Mononuclear cell (primary cell): ENCODE measurements around the gene CCDC175. TPM values are rescaled to one million over a fixed set of nuclear protein-coding genes. Genes with fewer than 3 reads are reported as not detected.

Experiments
- H3K27me3 ChIP-seq: 2 replicates; pipeline ENCODE4 v1.6.0; 2011; ENCODE audit warnings: low read length, control low read depth; ENCODE audit not compliant: insufficient read depth
- H3K4me1 ChIP-seq: 2 replicates; pipeline ENCODE4 v1.5.1; 2011; ENCODE audit warnings: mild to moderate bottlenecking, low read length, control low read depth; ENCODE audit not compliant: insufficient read depth
- H3K4me3 ChIP-seq: 2 replicates; pipeline ENCODE4 v1.5.1; 2011; ENCODE audit warnings: mild to moderate bottlenecking, low read length, moderate library complexity
- H3K9me3 ChIP-seq: 2 replicates; pipeline ENCODE4 v1.5.1; 2011; ENCODE audit warnings: low read depth, mild to moderate bottlenecking, control low read depth, low read length
- total RNA-seq: library from RNA; depleted of rRNA; stranded (reverse); fragments of >200 nt; gene quantifications from one replicate; pipeline ENCODE4 v1.2.3, GENCODE V29; 2012

The CCDC175 gene
- total RNA-seq, 1 donor: 0.84 TPM

DNA sequence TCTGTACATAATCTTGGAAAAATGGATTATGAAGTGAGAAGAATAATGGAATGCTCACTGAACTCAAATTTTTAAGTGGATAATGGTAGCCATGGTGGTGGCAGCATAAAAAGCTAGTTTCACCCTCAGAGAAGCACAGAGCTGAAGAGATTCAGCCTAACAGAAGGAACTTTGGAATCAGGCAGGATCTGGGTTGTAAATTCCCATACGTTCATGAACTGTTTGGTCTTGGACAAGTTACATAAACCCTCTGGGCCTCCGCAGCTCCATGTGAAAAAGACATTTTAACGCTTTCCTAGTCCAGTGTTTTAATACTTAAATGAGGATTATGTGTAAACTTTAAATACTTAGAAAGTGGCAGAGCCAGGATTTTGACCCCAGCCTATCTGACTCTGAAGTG, 65.6 kb downstream of the CCDC175 start:
- H3K4me3 ChIP-seq: no peak overlapping the region
- H3K4me1 ChIP-seq: no peaks in the 10 kb centered on the region
- H3K9me3 ChIP-seq: no peaks in the 10 kb centered on the region
- H3K27me3 ChIP-seq: no peaks in the 10 kb centered on the region

DNA sequence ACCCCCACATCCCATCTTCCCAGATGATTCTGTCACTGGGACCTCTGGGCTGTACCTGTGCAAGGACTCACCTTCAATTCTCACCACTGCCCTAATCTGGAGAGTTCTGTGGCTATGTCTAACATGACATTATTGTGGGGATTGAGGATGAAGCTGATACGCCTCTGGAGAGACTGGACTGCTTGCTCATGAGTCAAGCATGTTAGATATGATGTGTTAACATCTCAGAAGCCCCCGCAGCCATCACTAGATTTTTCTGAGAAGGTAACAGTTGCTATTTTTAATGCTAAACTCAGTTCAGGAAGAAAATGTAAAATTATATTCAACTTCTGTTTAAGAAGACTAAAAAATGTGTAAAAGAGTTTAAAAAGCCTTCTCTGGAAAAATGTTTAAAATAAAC, 66.6 kb downstream of the CCDC175 start:
- no peak overlapping the region for H3K4me3 ChIP-seq
- H3K4me1 ChIP-seq: no peaks in the 10 kb centered on the region
- no peaks in the 10 kb centered on the region for H3K27me3 ChIP-seq
- H3K9me3 ChIP-seq: no peaks in the 10 kb centered on the region

DNA sequence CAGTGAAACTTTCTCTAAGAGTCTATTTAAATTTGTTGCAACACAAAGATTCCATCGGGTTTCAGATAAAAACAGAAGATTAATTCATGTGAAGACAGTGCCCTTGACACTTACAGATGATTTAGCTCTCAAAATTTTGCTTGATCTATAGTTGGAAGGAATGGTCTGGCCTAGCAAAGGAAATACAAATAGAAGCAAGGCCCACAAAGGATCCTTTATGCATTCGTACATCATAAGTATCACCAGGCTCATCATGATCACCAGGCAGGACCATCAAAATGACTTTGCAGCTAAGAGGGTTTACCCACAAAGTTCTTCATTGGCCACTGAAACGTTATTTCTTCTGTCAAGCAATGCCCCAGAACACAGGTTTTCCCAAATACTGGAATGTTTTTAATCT, 67.5 kb downstream of the CCDC175 start:
- H3K4me3 ChIP-seq: no peak overlapping the region
- no peaks in the 10 kb centered on the region for H3K27me3 ChIP-seq

DNA sequence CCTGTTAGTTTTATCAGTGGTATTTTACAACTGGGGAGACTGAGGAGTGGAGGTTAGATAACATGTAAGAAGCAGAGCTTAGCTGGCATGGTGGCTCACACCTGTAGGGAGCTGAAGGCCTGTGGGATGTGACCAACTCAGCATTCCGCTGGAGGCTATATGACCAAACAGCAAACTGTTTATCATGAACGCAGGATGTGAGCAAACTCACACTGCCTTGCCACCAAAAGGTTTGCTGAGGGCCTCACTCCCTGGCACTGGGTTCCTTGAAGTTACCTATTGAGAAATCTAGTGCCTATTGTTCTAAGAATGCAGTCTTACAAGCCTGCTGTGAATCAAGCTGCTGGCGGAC, 68.9 kb downstream of the CCDC175 start:
- Histone ChIP-seq H3K4me3 (no peak overlapping the region), H3K4me1 (no peaks in the 10 kb centered on the region), H3K9me3 (no peaks in the 10 kb centered on the region), H3K27me3 (no peaks in the 10 kb centered on the region)

More for the DNA sequence above, 67.5 kb downstream of the CCDC175 start:
- no peaks in the 10 kb centered on the region for H3K4me1 ChIP-seq
- no peaks in the 10 kb centered on the region for H3K9me3 ChIP-seq

DNA sequence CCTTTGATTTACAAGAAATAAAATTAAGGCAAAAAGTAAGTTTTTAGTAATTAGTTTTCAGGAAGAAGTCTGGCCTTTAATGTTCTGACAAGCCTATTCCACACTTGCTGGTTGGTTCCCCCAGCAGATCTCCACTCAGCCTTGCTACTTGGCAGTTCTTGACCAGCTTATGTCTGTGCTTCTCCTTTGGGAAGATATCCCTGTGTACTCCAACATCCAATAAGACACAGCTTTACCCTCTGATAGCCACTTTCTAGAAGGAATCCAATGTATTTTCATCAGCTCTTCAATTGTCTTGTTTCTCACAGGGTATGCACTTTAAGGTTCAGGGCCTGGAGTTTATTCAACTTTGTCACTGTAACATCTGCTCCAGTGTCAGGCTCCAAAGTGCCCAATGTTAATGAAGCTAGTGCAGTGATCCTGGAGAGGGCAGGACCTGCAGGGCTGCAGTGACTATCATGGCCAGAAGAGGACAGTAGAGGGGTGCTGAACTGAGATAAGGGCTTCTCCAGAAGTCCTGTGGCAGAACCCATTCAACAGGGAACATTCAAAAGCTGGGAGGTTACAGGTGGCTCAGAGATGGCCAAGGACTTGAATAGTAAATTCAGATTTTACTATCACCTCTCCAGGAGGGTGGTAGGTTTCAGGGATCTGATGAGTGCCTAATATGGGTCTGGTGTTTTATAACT, 69.4 kb downstream of the CCDC175 start:
- Histone ChIP-seq H3K4me1 (no peaks in the 10 kb centered on the region), H3K9me3 (no peaks in the 10 kb centered on the region), H3K27me3 (no peaks in the 10 kb centered on the region), H3K4me3 (no peak overlapping the region)

DNA sequence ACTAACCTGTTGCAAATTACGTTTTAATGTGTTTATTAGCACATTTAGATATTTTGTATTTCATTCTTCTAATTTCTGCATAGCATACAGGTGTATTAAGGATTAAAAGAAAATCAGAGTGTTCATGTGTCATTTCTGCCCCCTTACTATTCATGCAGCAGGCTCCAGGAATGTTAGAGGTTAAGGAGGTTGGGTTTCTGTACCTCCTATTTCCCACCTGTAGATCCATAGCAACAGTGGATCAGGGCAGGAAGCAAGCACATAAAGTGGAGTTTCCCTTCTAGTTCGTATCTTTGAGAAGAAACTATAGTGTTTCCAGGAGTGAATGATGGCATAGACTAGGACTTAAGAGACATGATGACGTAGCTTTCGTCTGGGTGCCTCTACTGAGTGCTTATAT, 73.4 kb downstream of the CCDC175 start:
- Histone ChIP-seq H3K9me3 (no peaks in the 10 kb centered on the region), H3K4me1 (no peaks in the 10 kb centered on the region), H3K27me3 (no peaks in the 10 kb centered on the region), H3K4me3 (no peak overlapping the region)

DNA sequence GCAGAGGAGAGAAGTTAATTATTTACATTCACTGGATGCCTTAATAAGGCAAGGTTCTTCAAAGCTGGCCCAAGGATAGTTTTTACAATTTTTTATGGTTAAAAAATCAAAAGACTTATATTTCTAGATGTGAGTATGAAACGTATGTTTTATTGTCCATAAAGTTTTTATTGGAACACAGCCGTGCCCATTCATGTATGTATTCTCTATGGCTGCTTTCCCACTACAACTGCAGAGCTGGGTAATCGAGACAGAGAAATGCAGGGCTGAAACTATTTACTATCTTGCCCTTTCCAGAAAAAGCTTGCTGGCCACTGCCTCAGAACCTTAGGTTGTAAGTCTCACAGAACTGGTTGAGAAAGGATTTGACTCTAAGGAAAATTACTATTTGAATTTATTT, 75.9 kb downstream of the CCDC175 start:
- Histone ChIP-seq H3K4me3 (no peak overlapping the region), H3K27me3 (no peaks in the 10 kb centered on the region), H3K4me1 (no peaks in the 10 kb centered on the region), H3K9me3 (no peaks in the 10 kb centered on the region)

DNA sequence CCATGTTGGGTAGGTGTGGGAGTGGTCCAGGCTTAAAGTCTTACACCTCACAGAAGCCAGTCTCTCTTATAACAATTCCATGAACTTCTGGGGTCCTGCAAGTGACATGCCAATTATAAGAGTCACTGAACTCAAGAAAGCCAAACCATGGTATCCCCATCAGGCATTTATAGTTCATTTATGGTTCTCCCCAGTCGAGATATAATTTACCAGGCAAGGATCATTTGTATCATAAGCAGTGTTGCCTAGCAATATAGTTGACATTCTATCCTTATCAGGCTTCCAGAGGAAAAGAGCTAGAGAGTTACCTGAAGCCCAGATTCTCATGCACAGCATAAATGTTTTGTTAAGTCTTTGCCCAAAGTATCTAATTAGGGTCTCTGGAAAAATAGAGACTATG, 84.2 kb downstream of the CCDC175 start:
- H3K4me3 ChIP-seq: no peak overlapping the region
- no peaks in the 10 kb centered on the region for H3K27me3 ChIP-seq

DNA sequence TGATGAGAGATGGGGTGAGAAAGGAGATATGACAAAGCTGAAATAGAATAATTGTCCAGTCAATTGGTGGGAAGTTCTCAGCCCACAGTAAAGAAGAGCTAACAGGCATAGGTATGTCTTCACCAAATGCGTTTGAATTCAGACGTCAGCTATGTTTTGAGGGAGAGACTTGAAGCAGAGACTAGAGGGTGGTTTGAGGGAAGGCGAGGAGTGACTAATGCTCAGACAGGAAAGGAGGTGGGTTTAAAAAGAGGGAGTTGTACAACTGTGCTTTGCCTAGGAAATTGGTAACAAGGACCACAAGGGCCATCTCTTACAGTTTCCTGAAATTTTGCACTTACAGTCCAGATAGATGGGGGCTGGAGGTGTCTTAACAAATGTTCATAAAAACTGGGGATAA, 85.9 kb downstream of the CCDC175 start:
- Histone ChIP-seq H3K4me1 (peaks cover 19% of the 10 kb centered on the region), H3K9me3 (no peaks in the 10 kb centered on the region), H3K27me3 (no peaks in the 10 kb centered on the region), H3K4me3 (no peak overlapping the region)

More for the DNA sequence above, 84.2 kb downstream of the CCDC175 start:
- no peaks in the 10 kb centered on the region for H3K9me3 ChIP-seq
- H3K4me1 ChIP-seq: peaks cover 8% of the 10 kb centered on the region

DNA sequence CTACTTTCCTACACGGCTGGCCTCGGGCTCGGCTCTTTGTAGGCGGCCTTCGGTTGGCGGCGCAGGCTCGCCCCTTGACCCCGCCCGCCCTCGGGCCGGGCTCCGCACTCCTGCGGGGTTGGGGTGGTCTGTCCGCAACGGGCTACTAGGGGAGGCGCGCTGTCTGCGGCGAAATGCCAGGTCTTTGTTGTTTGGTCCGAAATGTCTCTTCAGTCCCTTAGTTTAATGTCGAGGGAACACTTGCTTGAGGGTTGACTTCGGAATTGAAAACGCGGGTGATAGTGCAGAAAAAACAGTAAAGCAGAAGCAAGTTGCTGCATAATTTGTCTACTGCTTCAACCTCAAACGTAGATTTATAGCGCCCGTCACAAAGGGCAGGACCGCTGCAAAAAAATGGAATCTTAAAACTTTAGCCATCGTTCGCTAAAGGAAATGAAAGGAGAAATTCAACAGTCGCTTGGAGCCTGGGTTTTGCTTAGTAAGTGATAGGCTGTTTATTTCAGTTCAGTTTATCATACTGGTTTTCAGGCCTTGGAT, 91.9 kb downstream of the CCDC175 start:
- Histone ChIP-seq H3K27me3 (no peaks in the 10 kb centered on the region), H3K4me1 (peaks cover 54% of the 10 kb centered on the region), H3K9me3 (no peaks in the 10 kb centered on the region), H3K4me3 (peak overlapping the region; percentile 97)

DNA sequence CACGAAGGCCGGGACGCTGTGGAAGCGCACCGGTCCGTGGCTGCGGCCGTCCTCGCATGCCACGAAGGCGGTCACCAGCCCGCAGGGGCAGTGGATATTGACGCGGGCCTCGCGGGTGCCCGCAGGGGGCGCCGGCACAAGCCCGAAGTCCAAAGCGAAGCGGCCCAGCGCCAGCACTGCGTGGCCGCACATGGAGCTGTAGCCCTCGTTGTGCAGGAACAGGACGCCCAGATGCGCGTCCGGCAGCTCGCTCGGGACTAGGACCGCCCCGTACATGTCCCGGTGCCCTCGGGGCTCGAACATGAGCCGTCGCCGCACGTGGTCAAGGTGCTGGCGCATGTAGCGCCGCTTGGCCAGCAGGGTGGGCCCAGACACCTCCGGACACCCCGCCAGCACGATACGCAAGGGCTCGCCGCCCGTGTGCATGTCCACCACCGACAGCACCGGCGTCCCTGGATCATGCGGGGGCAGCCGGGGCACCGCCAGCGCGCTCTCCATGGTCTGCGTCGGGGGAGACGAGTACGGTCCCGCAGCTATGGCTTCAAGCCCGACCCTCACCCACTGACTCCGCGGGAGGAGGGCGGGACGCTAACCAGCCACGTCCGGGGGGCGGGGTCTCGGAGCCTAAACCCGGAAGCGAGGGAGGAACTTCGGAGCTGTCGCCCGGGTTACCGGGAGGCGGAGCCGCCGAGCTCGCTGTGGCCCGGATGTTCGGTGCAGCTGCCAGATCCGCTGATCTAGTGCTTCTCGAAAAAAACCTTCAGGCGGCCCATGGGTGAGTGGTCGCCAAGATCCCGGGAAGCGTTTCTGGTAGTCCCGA, 92.6 kb downstream of the CCDC175 start, which contains the start of the genes JKAMP and L3HYPDH:
Gene JKAMP (plus strand): TSS at position 699 of the 820 bp plus-strand sequence. CDS start 73 bp downstream, at position 772.
Gene L3HYPDH (minus strand): TSS at position 590 of the 820 bp plus-strand sequence. CDS start 92 bp downstream, at position 498.
- no peaks in the 10 kb centered on the region for H3K9me3 ChIP-seq
- H3K27me3 ChIP-seq: no peaks in the 10 kb centered on the region
- H3K4me1 ChIP-seq: peaks cover 48% of the 10 kb centered on the region
- H3K4me3 ChIP-seq: peak within 1 kb of the TSS; percentile 97

DNA sequence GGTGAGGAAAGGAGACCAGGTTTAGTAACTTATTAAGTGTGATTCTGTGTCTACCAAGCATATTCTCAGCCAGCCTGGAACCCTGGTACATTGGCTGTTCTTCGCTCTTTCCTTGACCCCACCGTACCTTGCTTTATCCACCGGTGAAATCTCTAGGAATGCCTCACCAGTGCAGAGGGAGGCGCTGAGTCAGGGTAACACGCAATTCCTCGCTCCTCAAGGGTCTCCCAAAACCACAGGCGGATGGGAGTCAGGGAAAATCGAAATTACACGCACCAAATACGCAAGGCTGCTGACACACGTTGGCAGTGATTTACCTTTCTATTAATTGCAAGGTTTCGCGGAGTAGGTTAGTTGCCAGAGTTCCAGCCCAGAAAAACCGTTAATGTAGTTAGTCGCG, 93.2 kb downstream of the CCDC175 start:
- H3K4me1 ChIP-seq: peaks cover 46% of the 10 kb centered on the region

DNA sequence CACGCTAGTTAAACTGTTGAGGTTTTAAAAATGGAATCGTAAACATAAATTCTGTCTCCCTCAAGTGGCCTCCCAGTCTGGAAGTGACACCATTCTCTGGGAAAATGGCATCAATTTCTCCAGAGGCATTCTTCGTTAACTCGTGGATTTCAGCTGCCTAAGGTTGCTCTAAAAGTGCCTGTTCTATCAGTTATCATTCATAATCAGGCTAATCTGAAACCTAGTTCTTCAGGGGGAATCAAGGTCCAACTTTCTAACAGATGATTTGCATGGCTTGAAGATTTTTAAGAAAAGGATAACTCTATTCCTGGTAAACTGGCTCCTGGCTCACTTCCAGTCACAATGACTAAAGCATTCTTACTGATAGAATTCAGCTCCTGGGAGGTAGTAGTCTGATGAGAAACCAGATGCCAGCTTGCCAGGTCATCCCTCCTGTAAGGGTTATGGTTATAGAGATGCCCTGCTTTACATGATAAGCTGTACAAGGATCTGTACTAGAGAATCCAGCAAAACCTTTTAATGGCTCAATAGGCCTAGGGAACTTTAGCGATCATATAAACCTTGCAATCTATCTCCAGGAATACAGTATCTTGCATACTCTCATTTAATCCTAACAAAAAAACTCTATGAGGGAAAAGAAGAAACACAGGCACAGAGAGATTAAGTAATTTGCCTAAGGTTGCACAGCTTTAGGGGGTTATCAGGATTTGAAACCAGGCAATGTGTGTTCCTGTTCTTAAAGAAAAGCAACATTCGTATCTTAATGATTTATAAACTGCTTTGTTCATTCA, 93.9 kb downstream of the CCDC175 start:
- Histone ChIP-seq H3K27me3 (no peaks in the 10 kb centered on the region), H3K4me3 (no peak overlapping the region), H3K4me1 (peaks cover 46% of the 10 kb centered on the region), H3K9me3 (no peaks in the 10 kb centered on the region)

More for the DNA sequence above, 93.2 kb downstream of the CCDC175 start:
- no peaks in the 10 kb centered on the region for H3K27me3 ChIP-seq
- peak overlapping the region; percentile 97 for H3K4me3 ChIP-seq
- H3K9me3 ChIP-seq: no peaks in the 10 kb centered on the region

DNA sequence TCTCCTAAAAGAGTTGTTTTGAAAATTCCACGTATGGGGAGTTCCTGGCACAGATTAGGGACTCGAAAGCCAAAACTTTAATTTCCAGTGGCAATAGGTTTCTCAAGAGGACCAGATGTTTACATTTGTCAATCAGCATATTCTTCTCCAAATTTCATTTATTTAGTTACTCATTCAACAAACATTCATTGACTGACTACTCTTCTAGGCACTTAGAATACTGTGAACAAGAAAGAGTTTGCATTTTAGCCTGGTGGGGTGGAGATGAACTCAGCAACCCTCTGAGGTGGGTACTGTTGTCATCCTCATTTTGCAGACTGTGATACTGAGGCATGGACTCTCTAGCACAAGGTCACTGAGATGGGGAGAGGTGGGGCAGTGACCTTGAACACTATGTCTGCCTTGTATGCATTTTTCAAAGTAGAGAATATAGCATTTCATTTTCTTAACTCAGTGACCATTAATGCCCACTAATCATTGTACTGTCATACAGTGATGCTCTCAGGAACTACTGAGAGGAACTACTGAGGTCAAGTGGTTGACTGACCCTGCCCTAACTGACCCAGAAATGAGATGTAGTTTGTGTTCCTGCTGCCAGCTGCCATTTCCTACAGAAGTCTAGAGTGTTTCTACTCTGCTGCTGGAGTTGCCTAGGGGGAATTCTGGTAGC, 94.6 kb downstream of the CCDC175 start:
- Histone ChIP-seq H3K27me3 (no peaks in the 10 kb centered on the region), H3K9me3 (no peaks in the 10 kb centered on the region), H3K4me1 (peaks cover 46% of the 10 kb centered on the region), H3K4me3 (no peak overlapping the region)
